HG03521 (cell line): ENCODE results near the gene GPR78.

ENCODE experiments used
- ATAC-seq: cut with Tn5 transposase; IDR thresholded peaks from one replicate; pipeline ENCODE4 v1.9.1; 2021; ENCODE audit warnings: mild to moderate bottlenecking, moderate library complexity; ENCODE audit not compliant: unreplicated experiment

Gene GPR78

DNA sequence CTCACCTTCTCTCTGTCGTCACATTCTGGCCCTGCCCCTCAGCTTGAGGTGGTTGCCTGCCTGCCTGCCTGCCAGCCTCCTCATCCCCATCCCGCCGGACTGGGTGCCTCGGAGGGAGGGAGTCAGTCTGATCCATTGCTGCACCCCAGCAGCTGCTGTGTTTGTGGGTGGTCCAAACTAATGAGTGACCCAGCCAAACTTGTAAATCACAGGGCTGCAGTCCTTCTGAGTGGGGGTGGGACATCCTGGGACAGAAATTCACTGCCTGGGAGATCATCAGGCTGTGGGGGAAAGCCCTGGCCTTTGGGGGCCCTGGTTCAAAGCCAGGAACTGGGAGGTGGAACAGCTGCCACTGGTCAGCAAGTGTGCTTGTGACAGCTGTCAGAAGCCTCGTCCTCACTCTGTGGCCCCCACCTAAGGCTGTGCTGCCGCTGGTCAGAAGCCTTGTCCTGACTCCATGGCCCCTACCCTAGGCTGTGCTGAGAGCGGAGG, 5.6 kb downstream of the GPR78 start:
- ATAC-seq = no peak

DNA sequence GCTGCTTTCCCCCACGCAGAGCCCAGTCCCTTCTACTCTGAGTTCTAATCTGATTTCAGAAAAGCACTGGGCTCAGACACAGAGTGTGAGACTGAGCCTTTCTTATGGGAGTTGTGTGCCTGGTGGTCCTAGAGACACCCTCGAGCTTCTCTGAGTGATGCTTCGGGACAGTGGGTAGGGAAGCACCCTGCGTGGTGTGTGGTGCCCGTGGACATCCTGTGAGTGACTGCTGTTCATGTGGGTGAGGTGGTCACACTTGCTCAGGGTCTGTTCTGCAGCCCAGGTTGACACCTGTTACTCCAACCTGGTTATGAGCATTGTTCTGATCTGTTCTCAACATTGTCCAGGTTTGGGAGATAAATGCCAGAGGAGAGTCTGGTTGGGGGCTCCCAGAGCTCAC, 6.1 kb downstream of the GPR78 start:
- ATAC-seq = no peak

DNA sequence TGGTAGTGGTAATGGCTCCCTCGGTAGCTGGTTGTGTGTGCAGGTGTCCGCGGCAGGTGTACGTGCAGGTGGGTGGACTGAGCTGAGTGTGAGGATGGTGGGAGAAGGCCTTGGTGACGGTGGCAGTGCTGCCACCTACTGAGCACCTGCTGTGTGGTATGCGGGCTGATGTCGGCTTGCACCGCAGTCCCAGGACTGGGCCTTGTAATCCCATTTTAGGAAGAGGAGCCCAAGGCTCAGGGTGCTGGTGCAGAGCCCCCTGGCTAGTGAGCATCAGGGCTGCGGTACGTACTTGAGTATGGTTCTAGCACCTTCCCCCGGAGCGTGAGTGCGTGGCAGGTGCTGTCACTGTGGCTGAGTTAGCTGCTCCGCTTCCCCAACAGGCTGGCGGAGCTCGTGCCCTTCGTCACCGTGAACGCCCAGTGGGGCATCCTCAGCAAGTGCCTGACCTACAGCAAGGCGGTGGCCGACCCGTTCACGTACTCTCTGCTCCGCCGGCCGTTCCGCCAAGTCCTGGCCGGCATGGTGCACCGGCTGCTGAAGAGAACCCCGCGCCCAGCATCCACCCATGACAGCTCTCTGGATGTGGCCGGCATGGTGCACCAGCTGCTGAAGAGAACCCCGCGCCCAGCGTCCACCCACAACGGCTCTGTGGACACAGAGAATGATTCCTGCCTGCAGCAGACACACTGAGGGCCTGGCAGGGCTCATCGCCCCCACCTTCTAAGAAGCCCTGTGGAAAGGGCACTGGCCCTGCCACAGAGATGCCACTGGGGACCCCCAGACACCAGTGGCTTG, 6.7 kb downstream of the GPR78 start:
- ATAC-seq = no peak

DNA sequence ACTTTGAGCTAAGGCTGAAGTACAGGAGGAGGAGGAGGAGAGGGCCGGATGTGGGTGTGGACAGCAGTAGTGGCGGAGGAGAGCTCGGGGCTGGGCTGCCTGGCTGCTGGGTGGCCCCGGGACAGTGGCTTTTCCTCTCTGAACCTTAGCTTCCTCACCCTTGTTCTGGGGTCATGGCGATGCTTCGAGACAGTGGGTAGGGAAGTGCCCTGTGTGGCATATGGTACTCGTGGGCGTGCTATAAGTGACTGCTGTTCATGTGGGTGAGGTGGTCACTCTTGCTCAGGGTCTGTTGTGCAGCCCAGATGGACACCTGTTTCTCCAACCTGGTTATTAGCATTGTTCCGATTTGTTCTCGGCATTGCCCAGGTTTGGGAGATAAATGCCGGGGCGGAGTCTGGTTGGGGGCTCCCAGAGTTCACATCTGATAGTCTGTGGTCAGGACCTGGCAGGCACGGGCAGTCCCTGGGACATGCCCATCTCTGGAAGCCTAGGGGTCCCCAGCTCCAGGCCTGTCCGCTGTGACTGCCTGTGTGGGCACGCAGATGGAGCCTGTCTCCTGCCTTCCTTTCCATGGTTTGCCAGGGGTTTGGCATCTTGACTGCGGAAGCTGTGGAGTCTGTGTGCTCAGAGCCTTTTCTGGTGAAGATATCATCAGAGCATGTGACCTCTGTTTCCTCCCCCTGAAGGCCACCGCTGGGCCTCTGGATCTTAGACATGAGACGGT, 7.4 kb downstream of the GPR78 start:
- ATAC-seq = no peak

DNA sequence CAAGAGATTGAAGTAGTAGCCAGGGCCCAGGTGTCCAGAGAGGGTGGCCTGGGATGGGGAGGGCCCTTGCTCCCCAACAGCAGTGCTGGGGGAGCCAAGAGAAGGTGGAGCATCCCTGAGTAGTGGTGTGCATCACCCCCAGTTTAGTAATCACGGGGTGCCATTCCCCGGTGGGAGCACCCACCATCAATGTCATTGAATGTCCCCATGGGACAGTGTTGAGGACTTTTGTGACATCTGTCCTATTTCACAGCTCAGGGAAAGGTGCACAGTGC, 7.9 kb downstream of the GPR78 start:
- ATAC-seq = no peak

DNA sequence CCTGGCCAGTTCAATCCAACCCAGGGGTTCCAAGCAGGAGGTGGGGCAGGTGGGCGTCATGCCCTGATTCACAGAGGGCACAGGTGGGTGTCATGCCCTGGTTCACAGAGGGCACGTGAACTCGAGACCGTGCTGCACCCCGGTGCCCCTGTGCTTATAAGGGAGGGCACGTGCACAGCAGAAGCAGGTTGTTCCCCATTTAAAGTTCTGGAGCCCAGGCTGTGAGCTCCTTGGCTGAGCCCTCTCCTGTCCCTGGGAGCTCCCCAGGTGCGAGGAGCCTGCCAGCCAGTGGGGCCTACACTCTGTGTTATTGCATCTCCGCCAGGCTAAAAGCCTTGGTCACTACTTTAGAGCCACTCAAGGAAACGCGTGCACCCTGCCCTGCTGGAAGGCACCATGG, 9.1 kb downstream of the GPR78 start:
- no peak for ATAC-seq

DNA sequence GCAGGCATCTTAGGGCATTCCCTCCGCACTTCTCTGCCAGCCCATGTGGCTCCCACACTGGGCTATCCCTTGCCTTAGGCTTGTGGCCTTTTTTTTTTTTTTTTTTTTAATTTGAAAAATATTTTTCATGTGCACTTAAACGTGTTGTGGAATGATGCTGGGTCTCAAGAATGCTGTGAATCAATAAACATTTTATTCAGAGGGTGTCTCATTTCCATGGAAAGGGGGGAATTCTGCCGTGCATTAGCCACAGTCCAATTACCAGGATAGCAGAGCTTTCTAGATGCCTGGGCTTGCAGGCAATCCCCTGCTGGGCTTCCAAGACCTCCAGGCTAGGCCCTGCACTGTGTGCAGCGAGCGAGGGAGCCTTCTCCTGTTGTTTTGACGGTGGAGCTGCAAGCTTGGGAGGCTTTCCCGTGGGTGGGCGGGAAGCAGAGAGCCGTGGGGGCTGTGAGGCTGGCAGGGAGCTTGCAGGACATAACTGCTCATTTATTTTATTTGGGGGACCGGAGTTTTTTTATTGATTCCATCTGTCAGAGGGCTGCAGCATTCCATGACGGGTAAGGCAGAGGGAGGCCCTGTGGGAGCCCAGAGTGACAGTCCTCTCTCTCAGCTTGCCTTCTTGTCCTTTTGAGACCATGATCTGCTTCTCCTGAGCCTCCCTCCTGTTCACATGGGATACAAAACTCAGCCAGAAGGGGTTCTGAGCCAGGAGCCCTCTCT, 9.8 kb downstream of the GPR78 start:
- ATAC-seq = no peak

DNA sequence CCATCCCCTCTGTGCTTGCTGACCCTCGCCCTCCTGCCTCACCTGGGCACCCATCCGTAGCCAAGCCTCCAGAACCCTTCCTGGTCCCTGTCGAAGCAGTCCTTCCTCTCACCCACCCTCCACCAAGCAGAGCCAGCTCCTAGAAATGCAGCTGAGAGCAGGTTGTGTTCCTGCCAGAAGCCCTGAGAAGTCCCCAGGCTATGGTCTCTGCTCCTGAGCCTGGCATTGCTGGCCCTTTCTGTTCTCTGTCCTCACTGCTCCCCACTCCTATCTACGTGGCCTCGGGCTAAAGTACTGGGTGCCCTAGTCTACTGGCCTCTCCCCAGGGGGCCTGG, 10.3 kb downstream of the GPR78 start:
- ATAC-seq = no peak

DNA sequence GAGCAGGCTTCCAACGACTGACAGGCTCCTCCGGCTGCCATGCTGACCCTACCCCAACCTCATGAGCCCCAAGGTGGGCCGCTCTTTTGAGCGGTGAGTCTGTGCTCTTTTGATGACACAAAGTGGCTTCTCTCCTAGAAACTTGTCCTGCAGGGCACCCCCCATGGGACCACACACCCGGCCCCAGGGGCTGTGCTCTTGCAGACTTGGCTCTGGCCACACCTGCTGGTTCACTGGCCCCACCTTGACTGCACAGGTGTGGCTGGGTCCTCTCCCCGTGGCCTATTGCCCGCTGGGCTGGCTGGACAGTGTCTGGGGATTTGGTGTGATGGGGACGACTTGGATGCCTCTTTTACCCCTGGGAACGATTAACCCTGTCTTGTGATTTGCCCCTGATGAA, 10.9 kb downstream of the GPR78 start:
- ATAC-seq = no peak

DNA sequence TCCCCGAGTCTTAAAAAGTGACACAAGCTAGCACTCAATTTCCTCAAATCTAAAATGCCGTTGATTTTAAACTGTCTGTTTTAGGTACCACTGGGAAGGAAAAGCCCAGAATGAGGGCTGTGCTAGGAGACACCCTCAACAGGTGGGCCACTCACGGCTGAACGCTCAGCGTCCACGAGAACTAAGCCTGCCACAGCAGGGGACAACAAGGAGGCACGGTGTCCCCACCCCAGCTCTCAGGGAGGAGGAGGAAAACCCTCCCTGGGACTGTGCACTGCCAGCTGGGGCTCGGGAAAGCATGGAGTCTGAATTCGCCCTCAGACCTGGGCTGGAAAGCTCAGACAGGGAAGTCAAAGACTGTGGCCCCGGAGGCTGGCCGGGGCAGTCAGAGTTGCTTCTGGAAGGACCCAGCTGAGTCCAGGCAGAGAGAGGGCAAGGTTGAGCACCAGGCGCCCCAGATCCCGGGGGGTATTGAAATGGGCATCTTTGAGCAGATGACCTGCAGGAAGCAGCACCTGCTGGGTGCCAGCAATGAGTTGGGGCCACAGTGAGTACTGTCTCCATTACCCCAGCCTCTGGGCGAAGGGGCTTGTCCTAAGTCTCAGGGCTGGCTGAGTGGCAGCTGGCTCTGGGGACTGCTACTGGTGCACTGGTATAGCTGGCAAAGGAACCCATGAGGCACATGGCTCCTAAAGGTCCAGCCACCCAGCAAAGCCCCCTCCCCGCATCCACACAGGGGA, 11.6 kb downstream of the GPR78 start:
- no peak for ATAC-seq

DNA sequence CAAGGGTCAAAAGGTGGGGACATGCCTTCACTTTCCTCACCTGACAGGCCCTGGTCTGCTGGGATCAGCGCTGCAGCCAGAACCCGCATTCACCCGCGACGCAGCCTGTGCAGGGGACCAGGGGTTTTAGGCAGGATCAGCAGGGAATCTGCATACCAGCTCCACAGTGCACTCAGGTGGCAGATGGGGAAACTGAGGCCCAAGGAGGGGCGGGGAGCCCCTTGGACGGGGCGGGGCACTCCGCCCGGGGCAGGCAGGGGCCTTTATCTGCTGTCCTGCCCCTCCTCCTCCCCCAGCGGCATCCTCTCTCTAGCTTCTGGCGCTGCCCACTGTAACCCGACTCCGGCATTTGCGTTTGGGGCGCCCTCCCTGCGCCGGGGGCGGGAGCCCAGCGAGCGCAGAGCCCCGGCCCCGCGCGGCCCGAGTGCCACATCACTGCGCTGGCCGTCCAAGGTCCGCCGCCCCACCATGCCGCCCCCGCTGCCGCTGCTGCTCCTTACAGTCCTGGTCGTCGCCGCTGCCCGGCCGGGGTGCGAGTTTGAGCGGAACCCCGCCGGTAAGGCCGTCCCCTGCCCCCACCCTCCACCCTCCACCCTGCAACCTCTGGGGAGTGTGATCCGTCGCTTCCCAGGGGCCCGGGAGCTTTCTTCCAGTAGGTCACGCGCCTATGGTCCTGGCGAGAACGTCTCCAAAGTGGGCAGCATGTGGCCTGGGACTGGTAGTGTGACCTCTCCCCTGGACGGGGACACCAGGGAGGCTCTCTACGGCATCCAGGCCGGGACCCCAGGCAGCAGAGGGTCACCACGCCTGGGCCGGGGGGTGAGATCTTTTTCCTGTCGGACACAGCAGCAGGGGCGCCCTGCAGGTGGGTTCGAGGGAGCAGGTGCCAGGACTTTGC, 12.4 kb downstream of the GPR78 start, which contains the start of gene CPZ:
TSS of gene CPZ (plus strand) at position 400 of the 898 bp plus-strand sequence. CDS start at position 469, 69 bp downstream.
- ATAC-seq = no peak

DNA sequence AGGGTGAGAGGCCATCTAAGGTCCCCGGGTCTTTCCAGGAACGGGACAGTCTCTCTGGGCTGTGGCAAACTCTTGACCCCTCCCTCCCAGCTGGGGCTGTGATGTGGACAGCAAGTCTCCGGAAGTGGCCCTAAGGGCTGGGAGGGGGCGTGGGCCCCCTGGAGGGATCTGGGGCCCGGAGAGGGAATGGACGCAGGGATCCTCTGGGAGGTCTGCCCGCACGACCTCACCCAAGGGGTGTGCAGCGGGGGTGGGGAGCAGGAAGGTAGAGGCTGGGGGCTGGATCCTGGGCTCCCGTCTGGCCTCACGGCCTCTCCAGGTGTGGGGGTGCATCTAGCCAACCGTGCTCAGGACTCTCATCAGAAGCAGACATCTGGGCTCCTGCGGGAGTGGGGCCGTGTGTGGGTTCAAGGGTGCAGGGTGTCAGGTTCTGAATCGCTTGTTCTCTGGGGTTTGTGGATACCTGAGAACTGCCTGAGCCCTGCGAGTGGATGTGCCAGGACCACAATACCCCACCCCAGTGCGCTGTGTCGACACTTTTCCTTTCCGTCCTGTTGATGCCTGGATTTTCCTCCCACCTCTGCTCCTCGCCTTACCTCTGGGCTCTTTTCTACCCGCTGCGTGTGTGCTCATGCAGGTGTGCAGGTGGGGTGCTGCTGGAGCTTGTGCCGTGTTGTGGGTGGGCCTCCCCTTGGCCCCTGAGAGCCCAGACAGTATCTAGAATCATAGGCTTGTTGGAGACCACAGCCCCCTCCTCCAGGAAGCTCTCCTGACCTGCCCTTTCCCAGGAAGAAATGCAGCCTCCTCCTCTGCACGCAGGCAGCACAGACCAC, 13.3 kb downstream of the GPR78 start:
- no peak for ATAC-seq

DNA sequence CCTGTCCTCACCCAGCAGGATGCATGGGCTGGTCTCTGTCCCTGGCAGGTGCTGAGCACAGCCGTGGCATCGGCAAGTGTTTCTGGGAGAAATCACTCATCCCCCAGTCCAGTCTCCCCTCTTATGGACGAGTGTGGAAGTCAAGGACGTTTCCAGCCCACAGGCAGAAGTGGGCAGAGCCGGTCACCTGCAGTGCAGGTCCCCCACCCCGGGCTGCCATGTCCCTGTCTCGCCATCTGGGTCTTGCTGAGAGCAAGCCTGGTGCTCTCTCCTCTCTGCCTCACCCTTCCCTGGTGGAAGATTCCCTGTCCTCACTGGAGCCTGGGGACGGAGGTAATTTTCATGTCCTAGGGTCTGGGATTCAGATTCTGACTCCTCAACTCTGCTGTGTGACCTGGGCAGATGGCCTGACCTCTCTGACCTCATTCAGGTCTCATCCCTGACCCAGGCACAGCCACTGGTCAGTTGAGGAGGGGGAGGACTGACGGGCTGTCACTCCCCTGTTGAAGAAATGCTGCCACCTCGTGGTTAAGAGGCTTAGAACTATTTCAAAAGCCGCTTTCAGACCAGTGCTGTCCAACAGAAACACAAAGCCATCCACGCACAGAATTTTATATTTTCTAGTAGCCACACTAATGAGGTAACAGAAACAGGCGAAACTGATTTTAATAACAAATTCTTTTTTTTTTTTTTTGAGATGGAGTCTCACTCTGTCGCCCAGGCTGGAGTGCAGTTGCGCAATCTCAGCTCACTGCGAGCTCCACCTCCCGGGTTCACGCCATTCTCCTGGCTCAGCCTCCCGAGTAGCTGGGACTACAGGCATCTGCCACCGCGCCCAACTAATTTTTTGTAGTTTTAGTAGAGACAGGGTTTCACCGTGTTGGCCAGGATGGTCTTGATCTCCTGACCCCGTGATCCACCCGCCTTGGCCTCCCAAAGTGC, 14.2 kb downstream of the GPR78 start:
- no peak for ATAC-seq

DNA sequence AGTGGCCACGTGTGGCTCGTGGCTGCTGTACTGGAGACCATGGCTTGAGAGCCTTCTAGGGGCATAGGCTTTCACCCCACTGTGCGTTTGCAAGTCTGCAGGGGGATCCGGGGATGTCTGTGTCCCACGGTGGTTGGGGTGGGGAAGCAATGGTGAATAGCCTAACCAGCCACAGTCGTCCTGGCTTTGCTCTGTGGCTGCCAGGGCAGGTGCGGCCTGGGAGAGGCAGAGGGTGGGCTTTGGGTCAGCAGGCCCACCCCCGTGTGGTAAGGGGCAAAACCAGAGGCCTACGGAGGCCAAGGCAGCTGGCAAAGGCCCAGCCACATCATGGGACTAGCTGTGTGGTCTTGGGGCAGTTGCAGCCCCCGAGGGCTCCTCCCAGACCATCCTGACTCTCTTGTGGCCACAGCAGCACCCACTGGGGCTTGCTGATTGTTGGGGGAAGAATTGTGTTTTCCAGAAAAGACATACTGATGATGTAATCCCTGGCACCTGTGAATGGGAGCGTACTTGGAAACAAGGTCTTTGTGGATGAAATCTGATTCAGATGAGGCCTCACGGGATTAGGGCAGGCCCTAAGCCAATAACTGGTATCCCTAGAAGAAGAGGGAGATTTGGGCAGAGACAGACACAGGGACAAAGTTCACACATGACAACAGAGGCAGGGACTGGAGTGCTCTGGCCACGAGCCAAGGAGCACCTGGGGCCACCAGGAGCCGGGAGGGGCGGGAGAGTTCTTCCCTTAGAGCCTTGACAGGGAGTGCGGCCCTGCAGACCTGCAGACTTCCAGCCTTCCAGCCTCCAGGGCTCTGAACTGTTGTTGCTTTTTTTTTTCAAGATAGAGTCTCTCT, 15.3 kb downstream of the GPR78 start:
- no peak for ATAC-seq

DNA sequence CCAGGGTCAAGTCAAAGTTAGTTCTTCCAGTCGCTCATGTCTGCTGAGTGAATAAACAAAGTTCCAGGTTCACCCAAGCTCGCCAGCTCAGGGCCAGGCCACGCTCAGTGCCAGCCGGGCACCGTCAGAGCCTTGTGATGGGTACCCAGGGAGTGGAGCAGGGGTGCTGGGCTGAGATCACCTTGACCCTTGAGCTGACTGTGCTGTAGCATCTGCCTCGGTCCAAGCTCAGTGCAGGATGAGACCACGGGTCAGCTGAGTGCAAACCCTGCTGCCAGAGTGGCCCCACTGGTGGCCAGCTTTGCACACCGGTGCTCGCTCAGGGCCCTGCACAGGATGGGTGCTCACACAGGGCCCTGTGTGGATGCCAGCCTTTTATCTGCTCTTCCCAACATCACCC, 16.7 kb downstream of the GPR78 start:
- no peak for ATAC-seq

DNA sequence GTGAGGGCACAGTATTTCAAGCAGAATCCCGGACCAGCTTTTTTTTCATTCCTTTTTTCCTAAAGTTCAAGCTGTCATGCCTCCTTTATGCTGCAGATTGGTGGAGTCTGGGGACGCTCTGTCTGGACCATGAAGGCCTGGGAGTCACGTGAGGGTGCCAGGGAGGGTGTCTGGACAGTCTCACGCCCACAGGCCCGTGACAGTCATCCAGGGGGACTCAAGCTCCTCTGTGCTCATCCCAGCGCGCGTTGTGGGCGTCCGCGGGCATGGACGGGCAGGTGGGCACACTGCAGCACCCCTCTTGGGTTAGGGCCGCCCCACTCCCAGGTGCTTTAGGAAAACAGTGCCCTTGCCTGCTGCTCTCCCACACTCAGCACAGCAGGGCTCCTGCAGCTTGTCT, 17.1 kb downstream of the GPR78 start:
- no peak for ATAC-seq

DNA sequence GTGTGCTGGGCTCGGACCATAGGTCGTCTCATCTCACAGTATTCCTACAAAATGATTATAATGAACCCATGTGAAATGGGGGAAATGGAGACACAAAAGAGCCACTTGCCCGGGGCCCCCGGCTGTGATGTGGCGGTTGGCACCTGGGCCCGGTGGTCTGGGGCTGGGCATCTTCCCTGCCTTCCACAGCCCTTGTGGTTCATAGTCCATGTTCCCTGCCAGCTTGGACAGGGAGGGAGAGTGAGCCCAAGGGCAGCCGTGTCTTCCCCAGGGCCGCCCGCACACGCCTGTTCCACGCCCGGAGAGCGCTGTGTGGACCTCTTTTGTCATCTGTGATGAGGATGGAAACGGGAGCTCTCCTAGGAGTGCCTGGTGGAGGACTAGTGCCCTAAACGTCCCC, 17.6 kb downstream of the GPR78 start:
- no peak for ATAC-seq
